ENCODE data around the gene OSBP2. TPM values are rescaled to one million over a fixed set of nuclear protein-coding genes. Genes with fewer than 3 reads are reported as not detected.
A peak's percentile ranks its signal among the peaks of the same experiment; 100 is the strongest.

The OSBP2 gene
- total and polyA plus RNA-seq, 2 of the 13 experiments (the other 11 are each of a cell fraction or from before 2014, with no cell fraction given), result 5.0 to 7.7 TPM

DNA sequence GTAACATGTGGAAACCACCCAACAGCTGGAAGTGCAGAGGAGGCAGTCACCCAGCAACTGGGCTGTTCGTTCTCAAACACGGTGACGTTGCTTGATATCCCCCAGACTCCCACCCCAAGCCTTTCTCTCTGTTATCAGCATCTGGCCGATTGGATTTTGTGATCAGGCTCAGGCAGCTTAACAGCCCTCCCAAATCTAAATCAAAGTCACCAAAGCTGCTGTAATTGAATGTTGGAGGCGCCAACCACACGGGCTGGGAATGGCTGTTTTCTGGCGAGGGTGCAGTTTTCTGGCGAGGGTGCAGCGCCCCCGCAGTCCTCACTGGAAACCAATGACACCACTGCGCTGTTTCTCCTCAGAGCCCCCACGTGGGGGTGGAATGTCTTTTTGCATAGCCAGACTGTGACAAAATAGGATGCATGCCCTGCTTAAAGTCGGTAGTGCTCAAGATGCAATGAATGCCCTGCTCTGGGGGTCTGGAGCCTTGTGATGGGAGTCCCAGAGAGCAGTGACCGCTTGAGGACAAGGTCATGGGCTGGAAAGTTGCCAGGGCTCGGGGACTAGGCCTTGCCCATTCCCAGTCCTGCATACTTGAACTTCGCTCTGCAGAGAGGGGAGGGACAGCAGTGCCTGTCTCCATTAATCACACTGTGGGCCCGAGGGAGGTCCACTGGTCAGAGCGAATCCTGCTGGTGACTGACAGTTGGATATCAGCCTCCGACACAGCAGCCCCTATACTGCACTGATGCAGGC is 168.6 kb downstream of the OSBP2 start (continued):
- TF ChIP-seq ZFP37 (CRISPR knock-in tag; IDR thresholded peaks at IDR 0.05; ENCODE audit: borderline replicate concordance) (no peak), ATM (IDR thresholded peaks at IDR 0.05; ENCODE audit: borderline replicate concordance) (no peak), PHF20 (CRISPR knock-in tag; IDR thresholded peaks at IDR 0.05) (no peak), SIX4 (CRISPR knock-in tag; IDR thresholded peaks at IDR 0.05) (no peak), ARNT (IDR thresholded peaks at IDR 0.05) (no peak), MXD4 (CRISPR knock-in tag; IDR thresholded peaks at IDR 0.05) (peak; percentile 56; the same call in 1 of the 2 replicates), REPIN1 (CRISPR knock-in tag; IDR thresholded peaks at IDR 0.05; ENCODE audit: borderline replicate concordance, low read depth) (peak; percentile 63; the same call in 1 of the 2 replicates), ZBTB8A (CRISPR knock-in tag; IDR thresholded peaks at IDR 0.05; ENCODE audit: borderline replicate concordance, low read depth) (no peak), HHEX (CRISPR knock-in tag; IDR thresholded peaks at IDR 0.05) (no peak), HMGA1 (CRISPR knock-in tag; conservative IDR thresholded peaks at IDR 0.05) (no peak), ZNF724P (CRISPR knock-in tag; IDR thresholded peaks at IDR 0.05; ENCODE audit: borderline replicate concordance) (no peak), MBNL3 (CRISPR knock-in tag; conservative IDR thresholded peaks at IDR 0.05) (no peak), ZNF567 (CRISPR knock-in tag; IDR thresholded peaks at IDR 0.05; ENCODE audit: borderline replicate concordance) (no peak; the same call in 1 of the 2 replicates), HMG20B (CRISPR knock-in tag; conservative IDR thresholded peaks at IDR 0.05) (no peak), SRSF1 (optimal IDR thresholded peaks at IDR 0.05; ENCODE audit: low read depth, low read length) (no peak), RORA (CRISPR knock-in tag; IDR thresholded peaks at IDR 0.05) (no peak), ZNF468 (CRISPR knock-in tag; IDR thresholded peaks at IDR 0.05) (no peak)
- TF ChIP-seq, protein P1, sequence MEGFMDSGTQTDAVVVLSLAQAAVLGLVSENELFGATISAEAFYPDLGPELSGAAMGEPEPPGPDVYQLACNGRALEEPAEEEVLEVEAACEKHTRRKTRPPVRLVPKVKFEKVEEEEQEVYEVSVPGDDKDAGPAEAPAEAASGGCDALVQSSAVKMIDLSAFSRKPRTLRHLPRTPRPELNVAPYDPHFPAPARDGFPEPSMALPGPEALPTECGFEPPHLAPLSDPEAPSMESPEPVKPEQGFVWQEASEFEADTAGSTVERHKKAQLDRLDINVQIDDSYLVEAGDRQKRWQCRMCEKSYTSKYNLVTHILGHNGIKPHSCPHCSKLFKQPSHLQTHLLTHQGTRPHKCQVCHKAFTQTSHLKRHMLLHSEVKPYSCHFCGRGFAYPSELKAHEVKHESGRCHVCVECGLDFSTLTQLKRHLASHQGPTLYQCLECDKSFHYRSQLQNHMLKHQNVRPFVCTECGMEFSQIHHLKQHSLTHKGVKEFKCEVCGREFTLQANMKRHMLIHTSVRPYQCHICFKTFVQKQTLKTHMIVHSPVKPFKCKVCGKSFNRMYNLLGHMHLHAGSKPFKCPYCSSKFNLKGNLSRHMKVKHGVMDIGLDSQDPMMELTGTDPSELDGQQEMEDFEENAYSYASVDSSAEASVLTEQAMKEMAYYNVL (CRISPR knock-in tag; IDR thresholded peaks at IDR 0.05; ENCODE audit: borderline replicate concordance), result no peak
- TF ChIP-seq, protein P2, sequence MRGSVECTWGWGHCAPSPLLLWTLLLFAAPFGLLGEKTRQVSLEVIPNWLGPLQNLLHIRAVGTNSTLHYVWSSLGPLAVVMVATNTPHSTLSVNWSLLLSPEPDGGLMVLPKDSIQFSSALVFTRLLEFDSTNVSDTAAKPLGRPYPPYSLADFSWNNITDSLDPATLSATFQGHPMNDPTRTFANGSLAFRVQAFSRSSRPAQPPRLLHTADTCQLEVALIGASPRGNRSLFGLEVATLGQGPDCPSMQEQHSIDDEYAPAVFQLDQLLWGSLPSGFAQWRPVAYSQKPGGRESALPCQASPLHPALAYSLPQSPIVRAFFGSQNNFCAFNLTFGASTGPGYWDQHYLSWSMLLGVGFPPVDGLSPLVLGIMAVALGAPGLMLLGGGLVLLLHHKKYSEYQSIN (CRISPR knock-in tag; IDR thresholded peaks at IDR 0.05; ENCODE audit: borderline replicate concordance), result no peak
- TF ChIP-seq, protein P3, sequence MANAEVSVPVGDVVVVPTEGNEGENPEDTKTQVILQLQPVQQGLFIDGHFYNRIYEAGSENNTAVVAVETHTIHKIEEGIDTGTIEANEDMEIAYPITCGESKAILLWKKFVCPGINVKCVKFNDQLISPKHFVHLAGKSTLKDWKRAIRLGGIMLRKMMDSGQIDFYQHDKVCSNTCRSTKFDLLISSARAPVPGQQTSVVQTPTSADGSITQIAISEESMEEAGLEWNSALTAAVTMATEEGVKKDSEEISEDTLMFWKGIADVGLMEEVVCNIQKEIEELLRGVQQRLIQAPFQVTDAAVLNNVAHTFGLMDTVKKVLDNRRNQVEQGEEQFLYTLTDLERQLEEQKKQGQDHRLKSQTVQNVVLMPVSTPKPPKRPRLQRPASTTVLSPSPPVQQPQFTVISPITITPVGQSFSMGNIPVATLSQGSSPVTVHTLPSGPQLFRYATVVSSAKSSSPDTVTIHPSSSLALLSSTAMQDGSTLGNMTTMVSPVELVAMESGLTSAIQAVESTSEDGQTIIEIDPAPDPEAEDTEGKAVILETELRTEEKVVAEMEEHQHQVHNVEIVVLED (CRISPR knock-in tag; IDR thresholded peaks at IDR 0.05; ENCODE audit: borderline replicate concordance), result no peak
- TF ChIP-seq, protein P4, sequence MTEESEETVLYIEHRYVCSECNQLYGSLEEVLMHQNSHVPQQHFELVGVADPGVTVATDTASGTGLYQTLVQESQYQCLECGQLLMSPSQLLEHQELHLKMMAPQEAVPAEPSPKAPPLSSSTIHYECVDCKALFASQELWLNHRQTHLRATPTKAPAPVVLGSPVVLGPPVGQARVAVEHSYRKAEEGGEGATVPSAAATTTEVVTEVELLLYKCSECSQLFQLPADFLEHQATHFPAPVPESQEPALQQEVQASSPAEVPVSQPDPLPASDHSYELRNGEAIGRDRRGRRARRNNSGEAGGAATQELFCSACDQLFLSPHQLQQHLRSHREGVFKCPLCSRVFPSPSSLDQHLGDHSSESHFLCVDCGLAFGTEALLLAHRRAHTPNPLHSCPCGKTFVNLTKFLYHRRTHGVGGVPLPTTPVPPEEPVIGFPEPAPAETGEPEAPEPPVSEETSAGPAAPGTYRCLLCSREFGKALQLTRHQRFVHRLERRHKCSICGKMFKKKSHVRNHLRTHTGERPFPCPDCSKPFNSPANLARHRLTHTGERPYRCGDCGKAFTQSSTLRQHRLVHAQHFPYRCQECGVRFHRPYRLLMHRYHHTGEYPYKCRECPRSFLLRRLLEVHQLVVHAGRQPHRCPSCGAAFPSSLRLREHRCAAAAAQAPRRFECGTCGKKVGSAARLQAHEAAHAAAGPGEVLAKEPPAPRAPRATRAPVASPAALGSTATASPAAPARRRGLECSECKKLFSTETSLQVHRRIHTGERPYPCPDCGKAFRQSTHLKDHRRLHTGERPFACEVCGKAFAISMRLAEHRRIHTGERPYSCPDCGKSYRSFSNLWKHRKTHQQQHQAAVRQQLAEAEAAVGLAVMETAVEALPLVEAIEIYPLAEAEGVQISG (CRISPR knock-in tag; IDR thresholded peaks at IDR 0.05), result no peak
- TF ChIP-seq, protein P5, sequence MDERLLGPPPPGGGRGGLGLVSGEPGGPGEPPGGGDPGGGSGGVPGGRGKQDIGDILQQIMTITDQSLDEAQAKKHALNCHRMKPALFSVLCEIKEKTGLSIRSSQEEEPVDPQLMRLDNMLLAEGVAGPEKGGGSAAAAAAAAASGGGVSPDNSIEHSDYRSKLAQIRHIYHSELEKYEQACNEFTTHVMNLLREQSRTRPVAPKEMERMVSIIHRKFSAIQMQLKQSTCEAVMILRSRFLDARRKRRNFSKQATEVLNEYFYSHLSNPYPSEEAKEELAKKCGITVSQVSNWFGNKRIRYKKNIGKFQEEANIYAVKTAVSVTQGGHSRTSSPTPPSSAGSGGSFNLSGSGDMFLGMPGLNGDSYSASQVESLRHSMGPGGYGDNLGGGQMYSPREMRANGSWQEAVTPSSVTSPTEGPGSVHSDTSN (CRISPR knock-in tag; IDR thresholded peaks at IDR 0.05), result peak; percentile 83
